NCI-H2196 (cell line): ENCODE data around the gene OLFM1.
"Not testable (repeated sequence)": the region's sequence is repeated elsewhere in the genome, so short reads cannot be mapped to it uniquely, and the experiment has no call there.

Experiments used
- DNase-seq: peaks from one replicate; lab custom pipeline; 2025; ENCODE audit not compliant: unreplicated experiment; lab: John Stamatoyannopoulos, UW

The OLFM1 gene

DNA sequence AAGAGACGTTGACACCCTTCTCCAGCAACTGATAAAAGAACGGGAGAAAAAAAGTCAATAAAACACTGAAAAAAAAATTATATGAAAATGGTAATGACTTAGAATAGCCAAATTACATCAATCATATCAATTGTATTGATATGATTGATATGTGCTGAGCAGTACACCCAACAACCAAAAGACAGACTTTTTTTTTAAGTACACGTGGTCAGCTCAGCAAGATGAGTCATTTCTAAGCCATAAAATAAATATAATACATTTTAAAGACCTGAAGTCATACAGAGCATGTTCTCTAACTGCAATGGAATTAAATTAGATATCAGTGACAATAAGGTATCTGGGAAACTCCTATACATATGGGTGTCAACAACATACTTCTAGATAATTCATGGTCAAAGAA is 30.9 kb upstream of the OLFM1 start:
- DNase-seq, result no peak

DNA sequence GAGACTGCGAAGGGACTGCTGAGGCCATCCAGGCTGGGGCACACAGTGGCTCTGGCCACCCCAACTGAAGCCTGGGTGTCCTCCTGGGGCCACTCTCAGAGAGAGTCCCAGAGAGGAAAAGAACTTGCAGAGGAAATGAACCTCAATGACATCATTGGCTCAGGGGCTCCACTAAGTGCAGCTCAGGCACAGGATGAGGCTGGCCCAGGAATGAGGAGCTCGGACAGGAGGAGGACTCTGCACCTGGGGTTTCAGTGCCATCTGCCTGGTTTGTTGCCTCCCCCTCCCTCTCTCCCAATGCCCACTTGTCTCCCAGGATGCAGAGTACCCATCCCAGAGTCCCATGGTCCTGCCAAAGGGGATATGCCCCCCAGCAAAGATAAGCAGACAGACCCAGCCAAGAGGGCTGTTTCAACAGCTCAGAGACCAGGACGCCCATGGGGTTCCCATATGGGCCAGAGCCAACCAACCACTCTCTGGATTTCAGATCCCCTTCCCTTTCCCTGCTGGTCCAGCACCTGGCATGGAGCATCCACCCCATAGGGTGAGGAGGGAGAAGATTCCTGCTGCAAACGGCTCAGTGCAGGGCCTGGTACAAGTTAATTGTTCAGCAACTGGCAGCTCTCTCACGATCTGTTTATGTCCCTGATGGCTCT is 26.9 kb upstream of the OLFM1 start:
- DNase-seq, result no peak

DNA sequence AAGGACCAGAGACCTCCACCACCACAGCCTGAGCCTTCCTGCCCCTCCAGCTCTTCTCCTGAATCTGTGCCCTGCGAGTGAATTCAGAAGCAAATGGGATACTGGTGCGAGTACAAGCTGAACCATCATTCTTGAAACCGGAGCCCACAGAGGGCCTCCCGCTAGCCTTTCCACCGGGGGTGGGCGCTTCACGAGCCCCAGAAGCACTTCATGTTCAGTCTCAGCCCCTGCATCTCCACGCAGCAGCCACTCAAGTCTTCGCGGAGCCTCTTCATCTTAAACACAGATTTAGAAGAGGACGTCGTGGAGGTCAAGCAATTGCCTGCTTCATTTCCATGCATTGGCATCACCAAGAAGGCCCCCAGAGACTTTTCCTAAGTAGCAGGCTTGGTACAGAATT is 26.0 kb upstream of the OLFM1 start:
- no peak for DNase-seq

DNA sequence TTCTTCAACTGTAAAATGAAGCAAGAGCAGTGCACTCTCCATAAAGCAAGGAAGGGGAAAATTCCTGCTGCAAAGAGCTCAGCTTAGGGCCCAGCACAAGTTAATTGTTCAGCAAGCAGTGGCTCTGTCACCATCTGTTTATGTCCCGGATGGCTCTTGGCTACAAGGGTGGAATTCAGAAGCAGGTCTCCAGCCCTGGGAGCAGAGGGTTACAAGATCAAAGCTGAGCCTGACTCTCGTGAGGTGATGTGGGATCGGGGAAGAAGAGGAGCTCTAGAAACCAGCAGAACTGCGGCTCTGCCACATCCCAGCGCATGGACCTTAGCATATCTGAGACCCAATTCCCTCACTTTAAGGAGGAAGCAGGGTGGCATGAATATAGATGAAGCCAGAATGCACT is 25.2 kb upstream of the OLFM1 start:
- DNase-seq, result no peak

DNA sequence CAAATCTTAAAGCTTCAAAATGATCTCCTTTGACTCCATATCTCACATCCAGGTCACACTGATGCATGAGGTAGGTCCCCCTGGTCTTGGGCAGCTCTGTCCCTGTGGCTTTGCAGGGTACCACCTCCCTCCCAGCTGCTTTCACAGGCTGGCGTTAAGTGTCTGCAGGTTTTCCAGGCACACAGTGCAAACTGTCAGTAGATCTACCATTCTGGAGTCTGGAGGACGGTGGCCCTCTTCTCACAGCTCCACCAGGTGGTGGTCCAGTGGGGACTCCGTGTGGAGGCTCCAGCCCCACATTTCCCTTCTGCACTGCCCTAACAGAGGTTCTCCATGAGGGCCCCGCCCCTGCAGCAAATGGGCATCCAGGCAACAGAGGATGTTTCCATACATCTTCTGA is 24.0 kb upstream of the OLFM1 start:
- DNase-seq, result not testable (repeated sequence)

DNA sequence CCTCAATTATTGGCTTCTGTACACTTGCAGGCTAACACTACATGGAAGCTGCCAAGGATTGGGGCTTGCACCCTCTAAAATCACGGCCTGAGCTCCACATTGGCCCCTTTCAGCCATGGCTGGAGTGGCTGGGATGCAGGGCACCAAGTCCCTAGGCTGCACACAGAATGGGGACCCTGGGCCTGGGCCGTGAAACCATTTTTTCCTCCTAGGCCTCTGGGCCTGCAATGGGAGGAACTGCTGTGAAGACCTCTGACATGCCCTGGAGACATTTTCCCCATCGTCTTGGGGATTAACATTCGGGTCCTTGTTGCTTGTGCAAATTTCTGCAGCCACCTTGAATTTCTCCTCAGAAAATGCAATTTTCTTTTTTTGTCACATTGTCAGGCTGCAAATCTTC is 23.6 kb upstream of the OLFM1 start:
- DNase-seq, result not testable (repeated sequence)

DNA sequence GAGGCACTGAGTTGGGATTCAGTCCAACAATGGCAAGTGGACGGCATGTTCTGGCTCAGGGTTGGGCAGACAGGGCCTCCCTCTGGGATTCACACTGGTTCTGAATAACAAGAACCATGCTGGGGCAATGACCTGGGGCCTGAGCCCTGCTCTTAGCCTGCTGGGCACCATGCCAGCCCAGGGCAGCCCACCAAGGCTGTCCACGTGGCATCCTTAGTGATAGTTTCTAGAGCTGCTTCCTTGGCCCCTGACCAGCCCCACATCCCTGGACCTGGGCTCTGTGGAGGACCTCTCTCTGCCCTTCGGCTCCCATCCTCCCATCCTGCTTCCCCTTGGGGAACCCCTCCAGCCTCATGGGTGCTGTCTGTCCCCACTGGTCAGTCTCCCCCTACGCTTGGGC is 22.3 kb upstream of the OLFM1 start:
- DNase-seq, result no peak

DNA sequence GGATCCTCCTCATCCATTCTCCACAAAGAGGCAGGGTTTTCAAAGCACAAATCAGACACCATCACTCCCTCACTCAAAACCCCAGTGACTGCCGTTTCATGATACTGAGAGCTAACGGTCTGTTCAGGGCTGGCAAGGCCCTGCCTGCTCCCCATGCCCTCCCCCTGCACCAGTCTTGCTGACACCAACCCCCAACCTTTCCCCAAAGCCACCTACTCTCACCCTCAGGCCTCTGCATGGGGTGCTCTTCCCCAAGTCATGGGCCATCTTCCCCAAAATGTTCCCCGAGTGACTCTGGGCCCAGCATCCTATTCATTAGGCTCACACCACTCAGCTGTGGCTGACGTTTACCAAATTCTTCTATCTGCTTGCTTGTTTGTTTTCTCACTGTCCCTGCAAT is 21.7 kb upstream of the OLFM1 start:
- no peak for DNase-seq

DNA sequence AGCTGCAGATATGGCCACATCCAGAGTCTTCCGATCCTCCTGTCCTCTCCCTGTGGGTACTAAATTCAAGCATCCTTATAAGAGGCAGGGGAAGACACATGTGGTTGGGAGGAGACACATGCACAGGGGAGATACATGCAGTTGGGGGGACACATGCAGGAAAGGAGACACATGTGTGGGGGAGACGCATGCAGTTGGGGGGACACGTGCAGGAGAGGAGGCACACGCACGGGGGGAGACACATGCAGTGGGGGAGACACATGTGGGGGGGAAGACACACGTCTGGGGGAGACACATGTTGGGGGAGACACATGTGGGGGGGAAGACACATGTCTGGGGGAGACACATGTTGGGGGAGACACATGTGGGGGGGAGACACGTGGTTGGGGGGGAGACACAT is 21.2 kb upstream of the OLFM1 start:
- no peak for DNase-seq

DNA sequence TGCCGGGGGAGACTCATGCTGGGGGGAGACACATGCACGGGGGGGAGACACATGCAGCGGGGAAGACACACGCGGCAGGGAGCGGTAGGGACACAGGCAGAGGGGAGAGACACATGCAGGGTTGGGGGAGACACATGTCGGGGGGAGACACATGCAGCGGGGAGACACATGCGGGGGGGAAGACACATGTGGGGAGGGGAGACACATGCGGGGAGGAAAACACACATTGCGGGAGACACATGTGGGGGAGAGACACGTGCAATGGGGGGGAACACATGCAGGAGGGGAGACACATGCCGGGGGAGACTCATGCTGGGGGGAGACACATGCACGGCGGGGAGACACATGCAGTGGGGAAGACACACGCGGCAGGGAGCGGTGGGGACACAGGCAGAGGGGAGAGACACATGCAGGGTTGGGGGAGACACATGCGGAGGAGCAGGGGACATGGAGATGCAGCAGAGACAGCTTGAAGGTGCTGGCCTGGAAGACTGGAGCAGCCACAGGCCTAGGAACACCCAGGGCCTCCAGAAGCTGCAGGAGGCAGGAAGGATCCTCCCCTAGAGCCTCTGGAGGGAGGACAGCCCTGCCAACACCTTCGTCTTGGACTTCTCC is 20.3 kb upstream of the OLFM1 start:
- DNase-seq, result no peak

DNA sequence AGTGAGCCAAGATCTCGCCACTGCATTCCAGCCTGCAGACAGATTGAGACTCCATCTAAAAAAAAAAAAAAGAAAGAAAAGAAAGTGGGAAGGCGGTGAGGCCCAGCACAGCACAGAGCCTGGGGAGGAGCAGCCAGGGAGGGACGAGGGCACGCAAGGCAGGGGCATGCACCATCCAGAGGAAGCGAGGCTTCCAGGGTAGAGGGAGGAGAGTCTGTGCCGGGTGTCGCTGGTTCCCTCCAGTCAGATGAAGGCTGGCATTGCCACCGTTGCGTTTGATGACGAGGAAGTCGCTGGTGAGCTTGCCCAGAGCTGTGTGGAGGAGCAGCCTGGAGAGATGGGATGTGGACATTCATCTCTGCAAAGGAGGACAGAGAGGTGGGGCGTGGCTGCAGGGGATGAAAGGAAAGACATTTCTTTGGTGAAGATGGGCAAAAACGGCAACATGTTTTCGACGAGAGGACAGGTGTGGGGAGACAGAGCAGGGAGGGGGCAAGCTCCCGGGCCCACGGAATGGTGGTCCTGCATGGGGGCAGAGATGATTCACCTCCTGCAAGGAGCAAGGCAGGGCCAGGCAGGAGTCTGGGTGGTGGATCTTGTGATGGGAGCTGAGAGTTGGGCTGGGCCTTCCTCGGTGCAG is 18.6 kb upstream of the OLFM1 start:
- DNase-seq, result no peak

DNA sequence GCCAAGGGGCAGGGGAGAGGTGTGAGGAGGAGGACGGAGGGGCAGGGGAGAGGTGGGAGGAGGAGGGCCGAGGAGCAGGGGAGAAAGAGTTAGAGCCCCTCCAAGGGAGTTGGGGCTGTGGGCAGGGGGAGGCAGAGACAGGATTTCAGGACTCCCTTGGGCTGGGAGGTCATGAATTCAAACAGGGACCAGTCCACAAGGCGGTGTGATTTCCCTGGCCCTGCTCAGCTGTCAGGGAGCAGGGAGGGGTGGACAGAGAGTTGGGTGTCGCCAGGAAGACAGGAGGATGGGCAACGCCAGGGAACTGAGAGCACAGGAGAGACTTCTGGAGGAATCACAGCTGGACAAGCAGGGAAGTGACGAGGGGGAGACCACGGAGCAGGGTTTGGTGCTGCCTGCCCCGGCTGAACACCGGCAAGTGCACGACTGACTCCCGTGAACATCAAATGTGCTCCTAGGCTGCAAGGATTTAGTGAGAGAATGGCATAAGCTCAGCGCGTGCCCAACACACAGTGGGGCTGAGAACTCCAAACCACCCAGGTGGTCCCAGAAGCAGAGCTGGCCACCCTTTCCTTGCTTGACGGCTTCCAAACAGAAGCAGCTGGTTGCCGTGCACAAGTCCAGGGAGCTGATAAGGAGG is 17.8 kb upstream of the OLFM1 start:
- no peak for DNase-seq

DNA sequence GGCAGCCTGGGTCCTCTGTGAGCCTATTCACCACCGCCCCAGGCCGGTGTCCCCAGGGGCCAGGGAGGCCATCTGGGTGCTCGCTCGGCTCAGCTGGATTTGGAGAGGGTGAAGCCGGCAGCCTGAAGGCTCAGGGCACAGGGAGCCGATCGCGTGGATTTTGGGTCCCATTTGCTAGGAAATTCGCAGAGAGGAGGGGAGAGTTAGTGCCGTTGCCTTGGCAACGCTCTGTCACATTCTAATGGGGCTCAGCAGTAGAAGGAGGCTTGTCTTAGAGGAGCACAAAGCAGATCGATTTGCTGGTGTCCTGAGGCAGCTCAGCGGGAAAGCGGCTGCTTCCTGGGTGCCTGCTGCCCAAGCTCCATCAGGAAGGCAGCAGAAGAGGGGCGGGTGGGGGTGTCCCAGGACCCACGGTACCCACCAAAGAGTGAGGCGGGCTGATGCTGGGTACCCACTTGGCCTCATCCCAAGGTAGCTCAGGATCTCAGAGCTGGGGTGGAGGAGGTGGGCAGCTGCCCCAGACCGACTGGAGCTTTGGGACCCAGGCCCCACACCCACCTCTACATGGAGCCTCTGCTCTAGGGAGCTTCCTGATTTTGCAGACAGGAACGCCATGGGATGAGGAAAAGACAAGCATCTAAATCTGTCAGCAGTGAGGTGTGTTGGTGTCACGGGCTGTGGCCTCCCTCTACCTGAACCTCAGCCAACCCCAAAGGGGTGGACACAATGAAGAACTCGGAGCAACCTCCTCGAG is 17.1 kb upstream of the OLFM1 start:
- no peak for DNase-seq

DNA sequence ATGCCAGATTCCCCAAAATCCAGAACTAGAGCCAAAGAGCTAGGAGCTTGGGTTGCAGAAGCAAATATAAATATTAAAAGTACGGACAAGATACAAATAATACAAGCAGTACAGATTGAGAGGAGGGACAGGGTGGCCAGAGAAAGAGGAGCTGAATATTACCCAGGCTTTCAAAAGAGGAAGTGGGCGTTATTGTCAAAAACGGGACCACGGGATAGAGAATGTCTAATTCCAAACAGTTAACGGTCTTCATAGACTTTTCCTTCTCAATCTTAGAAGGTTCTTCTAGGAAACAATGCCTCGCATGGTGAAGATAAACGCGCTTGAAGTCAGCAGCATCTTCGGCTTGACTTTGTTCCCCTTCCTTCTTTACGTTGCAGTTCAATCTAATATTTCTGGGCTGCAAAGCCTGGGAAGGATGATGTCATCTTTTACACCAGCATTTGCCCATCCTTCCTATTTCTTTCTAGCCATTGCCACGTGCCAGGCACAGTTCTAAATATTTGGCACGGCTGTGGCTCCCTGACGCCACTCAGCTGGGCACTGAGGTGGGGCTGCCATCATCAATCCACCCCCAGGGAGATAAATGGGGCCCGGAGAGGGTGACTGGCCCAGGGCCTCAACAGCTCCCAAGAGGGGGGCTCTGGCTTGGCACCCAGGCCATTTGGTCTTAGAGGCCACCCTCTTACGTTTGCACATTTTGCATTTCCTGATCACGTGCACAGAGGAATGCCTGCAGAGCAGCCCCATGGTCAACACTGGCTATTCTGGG is 16.3 kb upstream of the OLFM1 start:
- no peak for DNase-seq

DNA sequence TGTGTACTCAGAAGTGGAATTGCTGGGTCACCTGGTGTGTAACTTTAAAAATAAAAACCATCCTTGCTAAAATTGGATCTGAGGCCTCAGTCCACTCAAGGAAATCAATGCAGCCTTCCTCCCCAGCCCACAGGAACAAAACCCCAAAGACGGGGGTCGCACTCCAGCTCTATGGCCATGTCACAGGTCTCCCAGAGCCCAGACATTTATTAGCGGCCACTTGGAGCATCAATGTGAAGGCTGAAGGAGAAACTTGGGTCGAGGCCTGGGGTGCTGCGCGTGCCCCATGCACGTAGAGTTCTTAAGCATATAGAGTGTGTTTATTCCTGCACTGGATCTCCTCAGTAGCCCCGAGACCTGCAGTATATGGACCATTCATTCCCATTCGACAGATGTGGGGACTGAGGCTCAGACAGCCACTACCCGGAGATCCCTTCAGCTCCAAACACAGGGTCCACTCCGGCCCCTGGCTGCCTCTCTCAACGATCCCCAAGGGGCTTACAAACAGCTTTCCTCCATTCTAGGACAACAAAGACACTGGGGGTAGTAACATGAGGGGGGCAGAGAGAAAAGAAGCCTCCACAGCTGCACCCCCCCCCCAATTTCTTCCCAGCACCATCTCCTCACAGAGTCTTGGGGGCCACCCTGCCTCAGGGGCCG is 14.3 kb upstream of the OLFM1 start:
- no peak for DNase-seq

DNA sequence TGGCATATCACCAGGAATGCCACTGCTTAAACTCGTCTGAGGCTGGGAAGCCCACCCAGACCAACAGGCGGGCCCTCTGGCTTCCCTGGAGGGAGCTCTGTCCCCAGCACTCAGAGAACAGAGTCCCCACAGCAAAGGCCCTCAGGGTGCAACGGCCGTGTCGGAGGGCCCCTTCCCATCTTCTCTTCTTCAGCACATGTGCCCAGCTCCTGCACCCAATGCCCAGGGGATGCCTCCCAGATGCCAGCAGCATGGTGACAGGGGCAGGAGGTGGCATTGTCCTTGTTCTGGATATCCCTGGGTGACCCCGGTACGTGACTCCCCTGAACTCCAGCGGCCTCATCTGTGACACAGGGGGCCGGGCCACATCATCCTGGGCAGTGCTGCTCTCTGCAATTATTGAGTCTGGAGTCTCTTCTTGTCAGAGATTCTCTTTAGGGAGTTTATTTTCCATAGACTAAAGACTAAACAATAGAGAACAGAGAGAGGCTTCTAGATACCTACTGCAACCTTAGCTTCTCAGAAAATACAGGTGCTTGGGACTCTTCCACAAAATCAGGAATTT is 13.6 kb upstream of the OLFM1 start:
- DNase-seq, result no peak

DNA sequence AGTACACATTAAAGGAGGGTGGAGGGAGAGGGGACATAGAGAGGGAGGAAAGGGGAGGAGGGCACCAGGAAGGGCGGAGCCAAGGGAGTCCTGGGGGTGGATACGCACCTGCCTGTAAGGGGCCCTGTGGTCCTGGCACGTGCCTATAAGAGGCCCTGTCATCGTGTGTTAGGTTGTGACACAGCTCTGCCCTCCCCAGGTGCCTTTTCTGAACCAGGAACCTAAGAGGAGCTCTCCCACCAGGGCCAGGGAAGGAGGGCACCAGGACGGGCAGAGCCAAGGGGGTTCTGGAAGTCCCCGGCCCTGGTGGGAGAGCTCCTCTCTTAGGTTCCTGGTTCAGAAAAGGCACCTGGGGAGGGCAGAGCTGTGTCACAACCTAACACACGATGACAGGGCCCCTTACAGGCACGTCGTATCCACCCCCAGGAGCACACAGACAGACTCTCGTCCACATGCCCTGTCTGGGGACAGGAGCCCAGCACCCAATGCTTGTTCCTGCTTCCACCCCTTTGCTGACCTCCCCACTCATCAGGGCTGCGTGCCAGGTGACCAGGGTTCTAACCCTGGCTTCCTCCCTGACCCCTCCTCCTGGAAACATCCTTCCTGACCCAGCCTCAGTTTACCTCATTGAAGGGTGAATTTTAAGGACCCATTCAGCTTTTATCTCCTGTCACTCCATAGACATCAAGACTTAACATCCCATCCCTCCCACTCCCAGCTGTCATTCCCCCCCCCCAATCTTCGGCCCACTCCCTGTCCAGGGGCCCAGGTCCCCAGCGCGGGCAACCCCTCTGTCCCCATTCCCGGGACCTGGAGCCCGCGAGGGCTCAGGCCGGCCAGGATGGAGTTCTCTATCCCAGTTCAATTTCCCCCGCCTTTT is 12.9 kb upstream of the OLFM1 start:
- no peak for DNase-seq

DNA sequence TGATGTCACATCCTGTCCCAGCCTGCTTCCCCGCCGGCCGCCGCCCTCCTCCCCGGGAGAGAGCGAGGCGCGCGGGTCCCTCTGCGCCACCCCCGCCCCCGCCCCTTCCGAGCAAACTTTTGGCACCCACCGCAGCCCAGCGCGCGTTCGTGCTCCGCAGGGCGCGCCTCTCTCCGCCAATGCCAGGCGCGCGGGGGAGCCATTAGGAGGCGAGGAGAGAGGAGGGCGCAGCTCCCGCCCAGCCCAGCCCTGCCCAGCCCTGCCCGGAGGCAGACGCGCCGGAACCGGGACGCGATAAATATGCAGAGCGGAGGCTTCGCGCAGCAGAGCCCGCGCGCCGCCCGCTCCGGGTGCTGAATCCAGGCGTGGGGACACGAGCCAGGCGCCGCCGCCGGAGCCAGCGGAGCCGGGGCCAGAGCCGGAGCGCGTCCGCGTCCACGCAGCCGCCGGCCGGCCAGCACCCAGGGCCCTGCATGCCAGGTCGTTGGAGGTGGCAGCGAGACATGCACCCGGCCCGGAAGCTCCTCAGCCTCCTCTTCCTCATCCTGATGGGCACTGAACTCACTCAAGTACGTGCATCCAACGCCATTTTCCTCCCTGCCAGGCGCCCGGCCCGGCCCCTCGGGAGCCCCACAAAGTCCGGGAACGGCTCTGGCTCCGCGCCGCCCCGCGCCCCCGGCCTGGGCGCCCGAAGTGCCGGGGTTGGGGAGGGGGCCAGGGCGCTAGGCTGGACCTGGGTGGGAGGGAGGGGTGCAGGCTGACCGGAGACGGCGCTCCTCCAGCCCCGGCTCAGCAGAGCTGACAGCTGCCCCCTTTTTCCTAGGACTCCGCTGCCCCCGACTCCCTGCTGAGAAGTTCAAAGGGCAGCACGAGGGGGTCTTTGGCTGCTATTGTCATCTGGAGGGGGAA is 12.0 kb upstream of the OLFM1 start:
- DNase-seq, result no peak
